Suppressor macrophage treated with lipopolysaccharide for 4 hours (primary cell): ENCODE results near the gene C1orf159.
"Not testable (repeated sequence)": the region's sequence is repeated elsewhere in the genome, so short reads cannot be mapped to it uniquely, and the experiment has no call there.

Experiments
- DNase-seq: peaks from one replicate; pipeline ENCODE4 v3.0.0-alpha.2; 2020

The C1orf159 gene

GRCh38 chr1:1063945-1064831 lies 51.7 kb downstream of the C1orf159 start:
- peak; percentile 87 for DNase-seq

- no peak for DNase-seq
Measured at GRCh38 chr1:1063261-1063944, 52.5 kb downstream of the C1orf159 start.

GRCh38 chr1:1062348-1063163 lies 53.3 kb downstream of the C1orf159 start:
- DNase-seq, result no peak

- no peak for DNase-seq
Measured at GRCh38 chr1:1061682-1062345, 54.1 kb downstream of the C1orf159 start.

GRCh38 chr1:1060281-1061000 lies 55.4 kb downstream of the C1orf159 start:
- no peak for DNase-seq

- DNase-seq, result peak; percentile 95
Measured at GRCh38 chr1:1059494-1060280, 56.2 kb downstream of the C1orf159 start.

GRCh38 chr1:1058921-1059493 lies 56.9 kb downstream of the C1orf159 start:
- no peak for DNase-seq

- DNase-seq, result no peak
Measured at GRCh38 chr1:1058088-1058905, 57.6 kb downstream of the C1orf159 start.

GRCh38 chr1:1057769-1058087 lies 58.2 kb downstream of the C1orf159 start:
- DNase-seq, result not testable (repeated sequence)

- no peak for DNase-seq
Measured at GRCh38 chr1:1055841-1056736, 59.8 kb downstream of the C1orf159 start.

GRCh38 chr1:1054971-1055370 lies 60.9 kb downstream of the C1orf159 start:
- no peak for DNase-seq

GRCh38 chr1:1054099-1054700 lies 61.7 kb downstream of the C1orf159 start:
- DNase-seq, result no peak

- no peak for DNase-seq
Measured at GRCh38 chr1:1053682-1054081, 62.2 kb downstream of the C1orf159 start.

GRCh38 chr1:1053022-1053421 lies 62.9 kb downstream of the C1orf159 start:
- no peak for DNase-seq

- DNase-seq, result no peak
Measured at GRCh38 chr1:1052003-1052840, 63.7 kb downstream of the C1orf159 start.

- no peak for DNase-seq
Measured at GRCh38 chr1:1051127-1051810, 64.6 kb downstream of the C1orf159 start.

GRCh38 chr1:1050577-1051052 lies 65.3 kb downstream of the C1orf159 start:
- DNase-seq, result no peak
